OCI-LY3 (cell line): ENCODE data around the gene FKBP7.

Experiments used
- H2AFZ ChIP-seq: fragments of 200-600, 300-600 bp; shearing (Covaris generic); 2 replicates; pipeline ENCODE4 v1.6.0; 2014; ENCODE audit warnings: antibody characterized with exemption, low read depth, low read length
- H3K27ac ChIP-seq: fragments of 200-600, 300-600 bp; sonication (generic); 2 replicates; pipeline ENCODE4 v1.5.1; 2014; ENCODE audit warnings: mild to moderate bottlenecking, low read length, moderate library complexity, mixed read lengths
- H3K27me3 ChIP-seq: fragments of 200-600, 300-600 bp; sonication (generic); 2 replicates; pipeline ENCODE4 v1.6.1; 2014; ENCODE audit warnings: low read depth, low read length, mixed read lengths
- H3K36me3 ChIP-seq: fragments of 200-600, 300-600 bp; sonication (generic); replicated peaks from 2 replicates; pipeline ENCODE3; 2014; ENCODE audit warnings: low read depth, low read length, mixed read lengths
- H3K4me1 ChIP-seq: fragments of 300-600, 200-600 bp; sonication (generic); 2 replicates; pipeline ENCODE4 v1.6.1; 2014; ENCODE audit warnings: low read length, mixed read lengths
- H3K4me2 ChIP-seq: fragments of 200-600, 300-600 bp; sonication (generic); 2 replicates; pipeline ENCODE4 v1.6.1; 2014; ENCODE audit warnings: low read length, mixed read lengths
- H3K4me3 ChIP-seq: fragments of 300-600, 200-600 bp; sonication (generic); 2 replicates; pipeline ENCODE4 v1.5.1; 2014; ENCODE audit warnings: antibody characterized with exemption, mild to moderate bottlenecking, low read length, moderate library complexity
- H3K79me2 ChIP-seq: fragments of 300-600, 200-600 bp; shearing (Covaris generic); 2 replicates; pipeline ENCODE4 v1.6.1; 2014; ENCODE audit warnings: mild to moderate bottlenecking, low read length, mixed read lengths
- H3K9ac ChIP-seq: fragments of 300-600, 200-600 bp; shearing (Covaris generic); 2 replicates; pipeline ENCODE4 v1.6.0; 2014; ENCODE audit warnings: mild to moderate bottlenecking, low read length, moderate library complexity
- H3K9me3 ChIP-seq: fragments of 200-600, 300-600 bp; shearing (Covaris generic); 2 replicates; pipeline ENCODE4 v1.6.1; 2014; ENCODE audit warnings: low read length, mixed read lengths; ENCODE audit not compliant: insufficient read depth
- H4K20me1 ChIP-seq: fragments of 200-600, 300-600 bp; sonication (generic); 2 replicates; pipeline ENCODE4 v1.6.1; 2016; ENCODE audit warnings: low read length, mixed read lengths; ENCODE audit not compliant: insufficient read depth
- EZH2phosphoT487 ChIP-seq: fragments of 200-600 bp; shearing (Covaris generic); IDR thresholded peaks from 2 replicates; pipeline ENCODE4 v1.6.1; 2018; ENCODE audit warnings: antibody characterized with exemption, mixed run types, low read depth
- TF ChIP-seq, protein P1 (sequence below): fragments of 200-600, 300-600 bp; sonication (generic); IDR thresholded peaks from 2 replicates; pipeline ENCODE4 v1.5.1; 2014; ENCODE audit warnings: antibody characterized with exemption, low read length, low read depth

The FKBP7 gene

DNA sequence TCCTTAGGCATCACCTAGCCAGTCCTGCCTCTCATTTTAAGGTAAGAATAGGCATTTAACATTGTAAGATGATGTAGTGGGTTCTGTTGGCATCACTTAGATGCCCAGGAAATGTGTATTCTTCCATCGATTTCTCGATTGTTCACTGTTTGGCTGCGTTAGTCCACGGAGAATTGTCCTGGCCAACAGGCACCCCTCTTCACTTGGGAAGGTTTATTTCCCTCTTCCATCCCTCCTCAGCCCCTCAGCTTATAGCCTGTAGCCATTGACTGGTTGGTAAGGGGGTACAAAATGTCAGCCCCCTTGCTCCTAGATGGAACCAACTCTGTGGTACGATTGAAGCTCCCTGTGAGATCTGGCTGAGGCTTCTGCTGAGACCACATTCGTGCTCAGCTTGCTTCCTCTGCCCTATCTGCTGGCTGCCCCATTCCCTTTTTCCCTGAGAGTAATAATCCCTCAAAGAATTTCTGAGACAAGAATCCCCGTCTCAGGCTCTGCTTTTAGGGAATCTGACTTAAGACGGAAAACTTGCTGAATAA, 45.3 kb upstream of the FKBP7 start:
- H3K4me1 ChIP-seq: peaks cover 38% of the 10 kb centered on the region
- H3K79me2 ChIP-seq: peaks cover 43% of the 10 kb centered on the region
- H4K20me1 ChIP-seq: peaks cover 18% of the 10 kb centered on the region; the same call in 1 of the 2 replicates
- H3K36me3 ChIP-seq: peaks cover 4% of the 10 kb centered on the region
- H2AFZ ChIP-seq: peak overlapping the region; percentile 62; the same call in 1 of the 2 replicates
- H3K4me2 ChIP-seq: peak overlapping the region; percentile 83
- peak overlapping the region; percentile 90 for H3K4me3 ChIP-seq
- H3K9ac ChIP-seq: peak overlapping the region; percentile 86
- no peak for TF ChIP-seq EZH2phosphoT487
- TF ChIP-seq, protein P1, sequence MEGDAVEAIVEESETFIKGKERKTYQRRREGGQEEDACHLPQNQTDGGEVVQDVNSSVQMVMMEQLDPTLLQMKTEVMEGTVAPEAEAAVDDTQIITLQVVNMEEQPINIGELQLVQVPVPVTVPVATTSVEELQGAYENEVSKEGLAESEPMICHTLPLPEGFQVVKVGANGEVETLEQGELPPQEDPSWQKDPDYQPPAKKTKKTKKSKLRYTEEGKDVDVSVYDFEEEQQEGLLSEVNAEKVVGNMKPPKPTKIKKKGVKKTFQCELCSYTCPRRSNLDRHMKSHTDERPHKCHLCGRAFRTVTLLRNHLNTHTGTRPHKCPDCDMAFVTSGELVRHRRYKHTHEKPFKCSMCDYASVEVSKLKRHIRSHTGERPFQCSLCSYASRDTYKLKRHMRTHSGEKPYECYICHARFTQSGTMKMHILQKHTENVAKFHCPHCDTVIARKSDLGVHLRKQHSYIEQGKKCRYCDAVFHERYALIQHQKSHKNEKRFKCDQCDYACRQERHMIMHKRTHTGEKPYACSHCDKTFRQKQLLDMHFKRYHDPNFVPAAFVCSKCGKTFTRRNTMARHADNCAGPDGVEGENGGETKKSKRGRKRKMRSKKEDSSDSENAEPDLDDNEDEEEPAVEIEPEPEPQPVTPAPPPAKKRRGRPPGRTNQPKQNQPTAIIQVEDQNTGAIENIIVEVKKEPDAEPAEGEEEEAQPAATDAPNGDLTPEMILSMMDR: no peak
- no peaks in the 10 kb centered on the region for H3K9me3 ChIP-seq
- H3K27me3 ChIP-seq: no peaks in the 10 kb centered on the region
- peak overlapping the region; percentile 37; the same call in 1 of the 2 replicates for H3K27ac ChIP-seq

DNA sequence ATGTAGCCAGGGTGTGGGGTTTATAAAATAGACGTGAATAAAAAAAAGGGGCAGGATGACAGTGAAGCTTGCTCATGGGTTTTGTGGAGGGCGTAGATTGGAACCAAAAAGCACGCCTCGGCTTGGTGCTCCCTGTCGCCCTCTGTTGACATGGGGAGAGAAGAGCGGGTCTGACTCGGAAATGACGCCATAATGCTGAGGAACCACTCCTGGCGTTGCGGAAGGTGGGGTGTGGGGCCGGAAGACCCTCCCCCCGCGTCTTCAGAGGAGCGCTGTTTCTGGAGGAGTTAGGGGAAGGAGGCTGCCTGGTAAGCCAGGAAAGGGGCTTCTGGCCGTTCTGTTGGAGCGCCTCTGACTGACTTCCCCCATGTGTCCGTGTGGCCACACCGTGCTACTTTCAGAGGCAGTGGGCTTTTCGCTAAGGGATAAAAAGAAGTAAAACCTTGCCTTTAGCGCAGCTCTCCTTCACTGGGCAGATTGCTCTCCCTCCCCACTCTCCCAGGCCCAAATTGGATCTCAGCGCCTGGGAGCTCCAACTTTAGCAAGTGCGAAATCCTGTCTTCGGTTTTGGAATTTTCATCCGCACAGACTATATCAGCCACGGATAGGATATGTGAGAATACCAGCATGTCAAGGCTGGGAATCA, 44.7 kb upstream of the FKBP7 start:
- Histone ChIP-seq H3K9ac (peak overlapping the region; percentile 86), H3K79me2 (peaks cover 38% of the 10 kb centered on the region), H4K20me1 (peaks cover 12% of the 10 kb centered on the region; the same call in 1 of the 2 replicates), H3K4me3 (peak overlapping the region; percentile 90), H3K27me3 (no peaks in the 10 kb centered on the region), H3K36me3 (peaks cover under 1% of the 10 kb centered on the region), H3K4me2 (peak overlapping the region; percentile 83), H3K9me3 (no peaks in the 10 kb centered on the region), H3K4me1 (peaks cover 32% of the 10 kb centered on the region), H2AFZ (peak overlapping the region; percentile 88), H3K27ac (peak overlapping the region; percentile 37)
- TF ChIP-seq, protein P1: peak; percentile 76
- TF ChIP-seq EZH2phosphoT487: no peak

DNA sequence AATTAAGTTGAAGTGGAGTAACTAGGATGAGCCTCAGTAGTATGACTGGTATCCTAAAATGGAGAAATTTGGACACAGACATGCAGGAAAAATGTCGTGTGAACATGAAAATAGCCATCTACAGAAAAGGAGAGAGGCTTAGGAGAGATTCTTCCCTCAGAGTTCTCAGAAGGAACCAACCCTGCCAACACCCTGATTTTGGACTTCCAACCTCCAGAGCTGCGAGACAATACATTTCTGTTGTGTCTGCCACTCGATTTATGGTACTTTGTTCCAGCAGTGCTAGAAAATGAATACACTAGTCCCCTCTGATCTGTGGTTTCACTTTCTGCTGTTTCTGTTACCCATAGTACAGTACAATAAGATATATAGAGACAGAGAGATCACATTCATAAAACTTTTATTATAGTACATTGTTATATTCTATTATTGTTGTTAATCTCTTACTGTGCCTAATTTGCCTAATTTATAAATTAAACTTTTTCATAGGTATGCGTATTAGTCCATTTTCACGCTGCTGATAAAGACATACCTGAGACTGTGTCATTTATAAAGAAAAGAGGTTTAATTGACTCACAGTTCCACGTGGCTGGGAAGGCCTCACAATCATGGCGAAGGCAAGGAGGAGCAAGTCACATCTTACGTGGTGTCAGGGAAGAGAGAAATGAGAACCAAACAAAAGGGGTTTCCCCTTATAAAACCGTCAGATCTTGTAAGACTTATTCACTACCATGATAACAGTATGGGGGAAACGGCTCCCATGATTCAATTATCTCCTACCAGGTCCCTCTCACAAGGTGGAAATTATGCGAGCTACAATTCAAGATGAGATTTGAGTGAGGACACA, 43.1 kb upstream of the FKBP7 start:
- Histone ChIP-seq H3K27me3 (no peaks in the 10 kb centered on the region), H3K9ac (no peak overlapping the region), H4K20me1 (0 out of 2 replicates have a peak, but pooled peaks cover 4% of the 10 kb centered on the region), H3K36me3 (no peaks in the 10 kb centered on the region), H3K79me2 (peaks cover 24% of the 10 kb centered on the region), H3K4me2 (no peak overlapping the region), H3K9me3 (no peaks in the 10 kb centered on the region), H2AFZ (no peak overlapping the region), H3K4me3 (no peak overlapping the region), H3K27ac (no peak overlapping the region), H3K4me1 (peaks cover 29% of the 10 kb centered on the region)
- TF ChIP-seq, protein P1: no peak
- TF ChIP-seq EZH2phosphoT487: no peak

DNA sequence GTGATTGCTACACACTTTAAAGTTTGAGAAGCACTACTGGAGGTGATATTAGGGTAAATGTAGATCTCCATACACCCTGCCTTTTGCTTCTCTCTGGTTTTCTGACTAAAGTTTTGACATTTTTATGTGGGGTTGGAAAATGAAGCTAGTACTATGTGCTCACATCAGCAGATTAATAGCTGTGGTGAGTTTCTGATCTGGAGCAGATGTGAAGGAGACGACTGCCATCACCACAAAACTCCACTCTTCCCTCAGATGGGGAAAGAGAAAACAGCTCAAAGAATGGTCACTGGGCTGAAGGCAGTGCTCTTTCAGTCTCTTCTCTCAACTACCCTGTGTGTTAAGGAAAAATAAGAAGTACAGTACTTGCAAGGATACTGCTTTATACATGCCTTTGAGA, 39.1 kb upstream of the FKBP7 start:
- peaks cover 2% of the 10 kb centered on the region for H3K36me3 ChIP-seq
- H2AFZ ChIP-seq: no peak overlapping the region
- H3K4me3 ChIP-seq: no peak overlapping the region
- H3K27ac ChIP-seq: no peak overlapping the region
- H3K4me1 ChIP-seq: peaks cover 49% of the 10 kb centered on the region
- no peaks in the 10 kb centered on the region for H3K9me3 ChIP-seq
- no peaks in the 10 kb centered on the region for H3K79me2 ChIP-seq
- H3K27me3 ChIP-seq: no peaks in the 10 kb centered on the region
- no peaks in the 10 kb centered on the region for H4K20me1 ChIP-seq
- H3K4me2 ChIP-seq: no peak overlapping the region
- TF ChIP-seq, protein P1: no peak
- no peak for TF ChIP-seq EZH2phosphoT487
- no peak overlapping the region for H3K9ac ChIP-seq
